Neural cell (in vitro differentiated cells): ENCODE data around the gene NR2F1-AS1.

Experiments used
- CTCF ChIP-seq: fragments of 450-650 bp; IDR thresholded peaks from 2 replicates; pipeline ENCODE4 v1.5.1; 2014; ENCODE audit warnings: antibody characterized with exemption, mild to moderate bottlenecking, moderate library complexity; ENCODE audit not compliant: poor library complexity, severe bottlenecking
- REST ChIP-seq: IDR thresholded peaks from 2 replicates; pipeline ENCODE4 v1.6.1; 2012; ENCODE audit warnings: borderline replicate concordance
- SMC3 ChIP-seq: fragments of 450-650 bp; conservative IDR thresholded peaks from 2 replicates; pipeline ENCODE4 v1.6.1; 2014; ENCODE audit warnings: antibody characterized with exemption, mild to moderate bottlenecking, moderate library complexity; ENCODE audit not compliant: poor library complexity
- TAF1 ChIP-seq: IDR thresholded peaks from 2 replicates; pipeline ENCODE4 v1.6.1; 2012; ENCODE audit warnings: low read depth

DNA sequence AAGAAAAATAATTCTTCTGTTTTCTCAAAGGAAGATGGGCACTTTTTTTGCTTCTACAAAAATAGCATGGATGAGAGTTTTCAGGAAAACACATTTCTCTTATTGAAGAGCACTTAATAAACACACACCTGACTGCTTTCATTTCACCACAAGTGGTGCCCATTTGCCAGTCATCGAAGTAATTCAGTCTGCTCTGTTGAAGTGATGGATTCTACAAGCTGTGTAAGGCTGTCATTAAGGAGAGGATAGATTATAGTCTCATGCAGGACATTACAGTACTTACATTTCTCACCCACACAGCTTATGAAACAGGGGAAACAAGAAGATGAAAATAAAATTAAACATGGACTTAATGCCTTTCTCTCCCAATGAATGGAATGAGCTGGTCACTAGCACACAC, 165.2 kb downstream of the NR2F1-AS1 start:
- TF ChIP-seq SMC3 (no peak), CTCF (no peak), REST (peak; percentile 63), TAF1 (no peak)
